Measurements from ENCODE around the gene CLDN34.

The CLDN34 gene
- total RNA-seq = 0 reads per million in 2 experiments

DNA sequence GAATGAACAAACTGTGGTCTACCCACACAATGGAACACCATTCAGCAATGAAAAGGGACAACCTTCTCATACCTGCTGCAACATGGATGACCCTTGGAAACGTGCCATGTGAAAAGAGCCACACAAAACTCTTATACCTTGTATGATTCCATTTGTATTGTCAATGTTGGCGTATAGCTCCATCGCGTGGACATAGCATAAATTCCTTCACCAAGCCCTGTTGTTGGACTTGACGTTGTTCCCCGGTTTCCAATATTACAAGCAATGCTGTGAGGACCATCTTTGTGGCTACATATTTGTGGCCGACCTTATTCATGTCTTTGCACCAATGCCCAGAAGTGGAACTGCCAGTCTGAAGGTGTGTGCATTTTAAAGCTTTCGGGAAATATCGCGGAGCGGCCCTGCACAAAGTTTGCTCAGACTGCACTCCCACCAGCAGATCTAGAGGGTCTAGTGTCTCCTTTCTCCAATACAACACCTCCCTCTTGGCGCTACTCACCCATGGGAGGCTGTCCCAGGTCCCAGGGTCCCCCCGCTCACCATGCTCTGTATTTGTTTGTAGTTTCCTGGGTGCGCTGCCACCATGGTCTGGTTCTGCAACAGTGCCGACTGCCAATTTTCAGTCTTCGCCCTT, at the start of gene CLDN34:
CLDN34 (plus strand) TSS at position 584 of the 634 bp plus-strand sequence; CDS start at position 584, 0 bp downstream.
- no peak for DNase-seq (ENCODE audit: low read depth)

- DNase-seq (ENCODE audit: low read depth) = no peak
Observed at GRCh38 chrX:9917861-9918260, 49.3 kb upstream of the CLDN34 start.

GRCh38 chrX:9919632-9920172, 47.5 kb upstream of the CLDN34 start:
- no peak for DNase-seq (ENCODE audit: low read depth)

- DNase-seq (ENCODE audit: low read depth) = no peak
Observed at GRCh38 chrX:9921407-9921806, 45.8 kb upstream of the CLDN34 start.

GRCh38 chrX:9923357-9923756, 43.8 kb upstream of the CLDN34 start:
- DNase-seq (ENCODE audit: low read depth) = no peak

DNA sequence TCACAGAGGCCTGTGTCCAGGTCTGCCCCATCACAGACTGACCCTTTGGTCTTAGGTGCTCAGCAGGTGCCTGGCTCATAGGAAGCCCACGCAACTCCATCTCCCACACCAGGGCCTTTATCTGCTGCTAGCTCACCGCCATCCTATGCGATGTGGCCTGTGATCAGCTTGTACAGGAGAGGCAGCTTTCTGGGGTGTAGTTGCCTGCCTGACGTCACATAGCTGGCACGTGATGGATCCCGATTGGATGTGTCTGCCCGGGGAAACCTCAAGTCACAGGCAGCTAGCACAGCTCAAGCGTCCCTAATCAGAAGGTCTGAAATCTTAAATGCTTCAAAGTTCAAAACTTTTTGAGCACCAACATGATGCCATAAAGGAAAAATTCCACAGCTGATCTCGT, 41.2 kb upstream of the CLDN34 start:
- DNase-seq (ENCODE audit: low read depth) = no peak

DNA sequence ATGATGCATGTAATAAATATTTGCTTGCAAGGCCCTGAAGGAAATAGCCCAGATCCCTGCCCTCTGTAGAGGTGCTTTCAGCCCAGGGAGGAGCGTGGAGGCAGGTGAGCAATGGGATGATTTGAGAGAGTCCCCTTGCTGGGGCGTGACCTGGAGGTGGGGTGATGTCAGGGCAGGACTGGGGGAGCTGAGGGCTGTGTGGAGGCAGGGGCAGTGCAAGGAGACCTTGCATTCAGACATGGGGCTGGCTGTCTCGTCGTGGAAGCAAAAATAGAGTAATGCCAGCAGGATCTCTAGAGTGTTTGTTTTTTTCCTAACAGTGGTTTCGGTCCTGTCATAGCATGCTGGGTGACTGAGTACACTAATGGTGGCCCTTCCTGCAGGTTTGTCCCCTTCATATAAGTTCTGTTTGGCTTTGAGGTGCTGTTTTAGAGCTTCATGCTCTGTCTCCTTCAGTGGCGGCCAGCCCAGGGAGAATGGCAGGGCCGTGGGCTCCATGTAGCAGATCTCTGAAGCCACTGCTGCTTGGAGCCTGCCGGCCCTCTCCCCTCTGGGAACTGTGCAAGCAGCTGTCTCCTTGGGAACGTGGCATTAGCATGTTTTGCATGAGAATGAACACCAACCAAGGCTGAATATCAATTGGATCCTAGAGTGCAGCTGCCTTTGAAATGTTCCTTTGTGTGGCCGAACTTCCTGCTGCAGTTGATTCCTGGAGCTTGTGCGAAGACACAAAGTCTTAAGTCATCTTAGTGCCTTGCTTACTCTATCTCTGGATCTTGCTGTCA, 39.3 kb upstream of the CLDN34 start:
- DNase-seq (ENCODE audit: low read depth) = no peak

- no peak for DNase-seq (ENCODE audit: low read depth)
Observed at GRCh38 chrX:9935436-9935835, 31.7 kb upstream of the CLDN34 start.

- DNase-seq (ENCODE audit: low read depth) = no peak
Observed at GRCh38 chrX:9937761-9938160, 29.4 kb upstream of the CLDN34 start.

DNA sequence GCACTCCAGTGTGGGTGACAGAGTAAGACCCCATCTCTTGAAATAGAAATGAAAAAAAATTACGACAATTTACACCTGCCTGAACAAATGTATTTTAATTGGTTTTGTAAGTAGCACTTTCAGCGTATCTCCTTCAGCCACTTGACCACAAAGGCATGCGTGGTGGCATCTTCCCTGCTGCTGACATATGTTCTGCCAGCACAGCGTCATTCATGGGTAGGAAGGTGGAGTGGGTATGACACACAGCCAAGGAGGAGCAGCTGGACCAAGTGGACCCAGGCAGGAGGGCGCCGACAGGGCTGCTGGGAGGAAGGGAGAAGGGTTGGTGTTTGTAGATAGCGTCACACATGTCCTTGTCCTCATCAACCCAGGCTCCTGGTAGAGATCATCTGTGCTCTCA, 28.6 kb upstream of the CLDN34 start:
- no peak for DNase-seq (ENCODE audit: low read depth)

DNA sequence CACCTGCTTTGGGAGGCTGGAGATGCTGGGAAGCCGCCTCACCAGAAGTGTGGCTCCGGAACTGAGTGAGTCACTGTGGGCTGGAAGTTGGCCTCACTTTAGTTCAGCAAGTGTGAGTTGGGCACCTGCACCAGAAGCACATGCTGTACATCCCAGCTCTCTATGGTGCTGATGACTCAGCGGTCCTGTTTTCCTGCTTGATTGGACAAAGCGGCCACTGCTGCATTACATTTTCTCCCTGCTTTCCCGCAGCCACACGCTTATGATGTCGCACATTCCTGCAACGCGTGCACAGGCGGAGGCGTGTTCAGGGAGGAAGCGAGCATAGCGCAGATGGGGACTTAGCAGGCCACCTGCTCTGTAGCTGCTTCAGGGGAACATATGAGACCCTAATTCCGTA, 26.7 kb upstream of the CLDN34 start:
- DNase-seq (ENCODE audit: low read depth) = no peak

DNA sequence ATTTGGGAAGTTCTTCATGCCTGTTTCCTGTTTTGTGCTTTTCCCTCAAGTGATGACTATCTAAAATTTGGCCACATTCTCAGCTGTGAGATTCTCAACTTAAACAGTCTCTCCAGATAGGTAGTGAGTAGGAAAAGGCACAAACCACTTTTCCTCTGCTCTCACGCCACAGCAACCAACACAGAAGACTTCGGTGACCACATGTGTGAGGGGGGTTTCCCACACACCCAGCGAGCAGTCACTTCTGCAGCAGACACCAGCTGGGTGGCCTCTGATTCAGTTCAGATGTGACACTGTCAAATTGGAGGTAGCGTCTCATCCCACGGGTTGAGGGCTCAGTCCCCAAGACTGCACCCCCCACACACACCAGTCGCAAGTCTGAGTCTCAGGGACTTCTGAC, 25.1 kb upstream of the CLDN34 start:
- no peak for DNase-seq (ENCODE audit: low read depth)

DNA sequence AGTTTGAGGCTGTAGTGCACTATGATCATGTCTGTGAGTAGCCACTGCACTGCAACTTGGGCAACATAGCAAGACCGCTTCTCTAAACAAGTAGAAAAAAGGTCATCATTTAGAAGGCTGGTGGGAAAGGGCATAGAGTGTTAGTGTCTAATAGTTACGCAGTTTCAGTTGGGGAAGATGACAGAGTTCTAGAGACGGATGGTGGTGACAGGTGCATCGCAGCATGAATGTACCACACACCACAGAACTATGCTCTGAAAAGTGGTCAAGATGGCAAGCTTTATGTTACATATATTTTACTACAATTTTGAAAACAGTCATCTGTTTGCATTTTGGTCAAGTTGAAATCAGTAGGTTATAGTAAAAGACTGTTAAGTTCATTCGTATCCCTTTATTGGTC, 23.7 kb upstream of the CLDN34 start:
- DNase-seq (ENCODE audit: low read depth) = no peak

DNA sequence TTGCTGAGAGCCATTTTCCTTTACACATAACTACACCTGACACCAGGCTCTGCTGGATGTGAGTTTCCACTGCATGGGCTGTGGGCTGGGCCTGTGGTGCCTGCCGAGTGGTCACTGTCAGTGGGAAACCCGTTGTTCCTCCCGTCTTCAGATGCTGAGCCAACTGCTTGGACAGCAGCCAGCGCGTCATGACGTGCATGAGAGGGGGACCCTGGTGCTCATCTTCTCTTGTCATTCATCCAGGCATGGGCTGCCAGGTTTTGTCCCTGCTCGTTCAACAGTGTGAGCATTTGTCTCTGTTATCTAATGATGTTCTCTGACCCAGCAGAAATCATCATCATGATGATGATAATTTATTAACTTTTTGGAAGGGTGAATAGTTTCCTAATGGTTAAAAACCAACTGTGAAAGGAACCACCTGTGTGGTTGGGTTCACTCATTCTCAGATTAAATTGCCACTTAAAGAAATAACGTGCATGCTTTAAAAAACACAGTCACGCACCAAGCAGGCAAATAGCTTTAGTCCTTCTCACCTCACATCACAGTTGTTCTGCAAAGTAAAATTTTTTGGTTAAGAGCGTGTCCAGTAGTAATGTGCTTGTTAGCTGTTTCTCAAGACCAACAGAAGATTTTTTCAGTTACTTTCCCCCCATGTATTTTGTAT, 19.9 kb upstream of the CLDN34 start:
- DNase-seq (ENCODE audit: low read depth) = no peak

GRCh38 chrX:9948406-9948805, 18.8 kb upstream of the CLDN34 start:
- no peak for DNase-seq (ENCODE audit: low read depth)

DNA sequence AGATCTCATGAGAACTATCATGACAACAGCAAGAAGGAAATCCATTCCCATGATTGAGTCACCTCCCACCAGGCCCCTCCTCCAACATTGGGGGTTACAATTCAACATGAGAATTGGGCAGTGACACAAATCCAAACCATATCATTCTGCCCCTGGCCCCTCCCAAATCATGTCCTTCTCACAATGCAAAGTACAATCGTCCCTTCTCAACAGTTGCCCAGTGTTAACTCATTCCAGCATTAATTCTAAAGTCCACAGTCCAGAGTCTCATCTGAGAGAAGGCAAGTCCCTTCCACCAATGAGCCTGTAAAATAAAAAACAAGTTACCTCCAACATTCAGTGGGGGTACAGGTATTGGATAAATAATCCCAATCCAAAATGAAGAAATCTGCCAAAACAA, 14.9 kb upstream of the CLDN34 start:
- no peak for DNase-seq (ENCODE audit: low read depth)

GRCh38 chrX:9953396-9953795, 13.8 kb upstream of the CLDN34 start:
- no peak for DNase-seq (ENCODE audit: low read depth)

- no peak for DNase-seq (ENCODE audit: low read depth)
Observed at GRCh38 chrX:9955506-9955905, 11.7 kb upstream of the CLDN34 start.

GRCh38 chrX:9957743-9958142, 9.4 kb upstream of the CLDN34 start:
- no peak for DNase-seq (ENCODE audit: low read depth)

DNA sequence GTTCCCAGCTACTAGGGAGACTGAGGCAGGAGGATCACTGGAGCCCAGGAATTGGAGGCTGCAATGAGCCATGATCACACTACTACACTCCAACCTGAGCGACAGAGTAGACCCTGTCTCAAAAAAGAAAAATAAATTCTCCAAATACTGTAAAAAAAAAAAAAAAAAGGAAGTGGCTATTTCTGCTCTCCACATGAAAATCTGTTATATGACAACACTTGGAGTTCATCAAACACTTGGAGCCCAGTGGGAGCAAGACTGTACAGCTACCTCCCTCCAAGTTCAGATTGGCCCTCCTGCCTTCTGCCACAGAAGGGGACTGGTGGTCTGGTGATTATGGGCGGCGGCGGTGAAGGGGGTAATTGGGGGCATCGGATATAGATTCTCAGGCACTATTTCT, 9.0 kb upstream of the CLDN34 start:
- DNase-seq (ENCODE audit: low read depth) = no peak

DNA sequence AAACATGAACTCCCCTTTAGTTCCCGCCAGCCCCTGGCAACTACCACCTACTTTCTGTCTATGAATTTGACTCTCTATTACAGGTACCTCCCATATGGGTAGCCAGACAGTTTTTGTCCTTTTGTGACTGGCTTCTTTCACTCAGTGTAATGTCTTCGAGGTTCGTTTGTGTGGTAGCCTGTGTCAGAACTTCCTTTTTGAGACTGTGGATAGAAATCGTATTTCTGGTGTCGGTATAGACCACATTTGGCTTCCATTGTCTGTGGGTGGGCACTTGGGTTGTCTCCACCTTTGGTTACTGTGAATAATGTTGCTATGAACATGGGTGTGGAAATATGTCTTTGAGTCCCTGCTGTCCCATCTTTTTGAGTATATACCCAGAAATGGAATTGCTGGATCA, 5.4 kb upstream of the CLDN34 start:
- no peak for DNase-seq (ENCODE audit: low read depth)

- no peak for DNase-seq (ENCODE audit: low read depth)
Observed at GRCh38 chrX:9977635-9978034, 10.5 kb downstream of the CLDN34 start.

GRCh38 chrX:9980401-9980800, 13.2 kb downstream of the CLDN34 start:
- no peak for DNase-seq (ENCODE audit: low read depth)
